GM23338 (cell line): ENCODE measurements around the gene PRG3. TPM values are rescaled to one million over a fixed set of nuclear protein-coding genes. Genes with fewer than 3 reads are reported as not detected.

Experiments
- ATAC-seq: fragments of 200-7000 bp; cut with Tn5 transposase; 3 replicates; pipeline ENCODE4 v1.9.1; 2020
- DNase-seq: peaks from one replicate; pipeline ENCODE4 v3.0.0-alpha.2; 2015; ENCODE audit warnings: low spot score
- H2AFZ ChIP-seq: fragments of 200-600 bp; sonication (generic); 2 replicates; pipeline ENCODE4 v1.8.0; 2016; ENCODE audit warnings: antibody characterized with exemption, mild to moderate bottlenecking, moderate library complexity
- H3F3A ChIP-seq: fragments of 200-600 bp; sonication (generic); replicated peaks from 2 replicates; pipeline ENCODE4 v1.8.0; 2017; ENCODE audit warnings: antibody characterized with exemption, mixed run types, low read depth
- H3K27ac ChIP-seq: fragments of 200-600 bp; sonication (generic); 2 replicates; pipeline ENCODE4 v1.6.1; 2016; ENCODE audit warnings: low read depth
- H3K27me3 ChIP-seq: fragments of 200-600 bp; sonication (generic); 2 replicates; pipeline ENCODE4 v1.8.0; 2016; ENCODE audit warnings: mild to moderate bottlenecking, mixed run types, moderate library complexity; ENCODE audit not compliant: insufficient read depth
- H3K36me3 ChIP-seq: fragments of 200-600 bp; sonication (generic); 2 replicates; pipeline ENCODE4 v1.8.0; 2016; ENCODE audit warnings: mild to moderate bottlenecking; ENCODE audit not compliant: insufficient read depth
- H3K4me1 ChIP-seq: fragments of 200-600 bp; sonication (generic); 2 replicates; pipeline ENCODE4 v1.8.0; 2016; ENCODE audit warnings: mild to moderate bottlenecking, moderate library complexity; ENCODE audit not compliant: insufficient read depth
- H3K4me2 ChIP-seq: fragments of 200-600 bp; sonication (generic); 2 replicates; pipeline ENCODE4 v1.7.1; 2017; ENCODE audit warnings: mixed run types
- H3K4me3 ChIP-seq: fragments of 200-600 bp; sonication (generic); 2 replicates; pipeline ENCODE4 v1.6.1; 2016; ENCODE audit warnings: mixed run types
- H3K79me2 ChIP-seq: fragments of 200-600 bp; sonication (generic); replicated peaks from 2 replicates; pipeline ENCODE4 v1.8.0; 2017; ENCODE audit warnings: mild to moderate bottlenecking; ENCODE audit not compliant: insufficient read depth
- H3K9me2 ChIP-seq: fragments of 200-600 bp; sonication (generic); 2 replicates; pipeline ENCODE4 v1.8.0; 2017; ENCODE audit not compliant: insufficient read depth
- H4K20me1 ChIP-seq: fragments of 200-600 bp; sonication (generic); replicated peaks from 2 replicates; pipeline ENCODE4 v1.8.0; 2017; ENCODE audit warnings: mild to moderate bottlenecking; ENCODE audit not compliant: insufficient read depth
- H3K27ac Mint-ChIP-seq: 2 replicates; pipeline ENCODE4 v1.8.0; 2020; ENCODE audit warnings: inconsistent platforms, mild to moderate bottlenecking, moderate library complexity, mixed read lengths
- H3K27me3 Mint-ChIP-seq: 3 replicates; pipeline ENCODE4 v1.8.0; 2022; ENCODE audit warnings: low read depth, mild to moderate bottlenecking, moderate library complexity, mixed read lengths, inconsistent platforms; ENCODE audit not compliant: insufficient read depth, poor library complexity
- H3K36me3 Mint-ChIP-seq: 3 replicates; pipeline ENCODE4 v1.8.0; 2021; ENCODE audit warnings: low read depth, mild to moderate bottlenecking, inconsistent platforms, moderate library complexity, mixed read lengths
- H3K4me1 Mint-ChIP-seq: 3 replicates; pipeline ENCODE4 v1.8.0; 2020; ENCODE audit warnings: mild to moderate bottlenecking, inconsistent platforms, mixed read lengths
- H3K4me3 Mint-ChIP-seq: 3 replicates; pipeline ENCODE4 v1.8.0; 2021; ENCODE audit warnings: moderate library complexity, mild to moderate bottlenecking, inconsistent platforms, mixed read lengths
- H3K9me3 Mint-ChIP-seq: 3 replicates; pipeline ENCODE4 v1.8.0; 2020; ENCODE audit warnings: moderate library complexity, mild to moderate bottlenecking, inconsistent platforms, mixed read lengths
- CREB1 ChIP-seq: fragments of 250-450 bp; sonication (Bioruptor Pico); IDR thresholded peaks from 2 replicates; pipeline ENCODE4 v1.5.0; 2020; ENCODE audit warnings: low read depth, mild to moderate bottlenecking, moderate library complexity
- CTCF ChIP-seq, 2 experiments: fragments of 200-600 bp in 1 of 2; sonication (generic) in 1 of 2; conservative IDR thresholded peaks; 2 replicates each; pipeline versions ENCODE4 v1.5.1 to v1.6.1; 2016 to 2017; ENCODE audit warnings: antibody characterized with exemption in 2 of 2, low read depth in 2 of 2, mild to moderate bottlenecking in 2 of 2, moderate library complexity in 1 of 2
- JUNB ChIP-seq: IDR thresholded peaks from one replicate; pipeline ENCODE4 v1.6.1; 2016; ENCODE audit warnings: antibody characterized with exemption; ENCODE audit not compliant: unreplicated experiment
- NANOG ChIP-seq: IDR thresholded peaks from 2 replicates; pipeline ENCODE4 v1.6.1; 2016; ENCODE audit warnings: antibody characterized with exemption, borderline replicate concordance
- POLR2AphosphoS5 ChIP-seq: IDR thresholded peaks from 2 replicates; pipeline ENCODE4 v1.6.1; 2016; ENCODE audit warnings: antibody characterized with exemption, low read depth
- STAT1 ChIP-seq: IDR thresholded peaks from one replicate; pipeline ENCODE4 v1.6.1; 2016; ENCODE audit warnings: antibody characterized with exemption; ENCODE audit not compliant: unreplicated experiment
- ZNF331 ChIP-seq: fragments of 250-450 bp; sonication (Bioruptor Pico); IDR thresholded peaks from 2 replicates; pipeline ENCODE4 v1.5.0; 2020; ENCODE audit warnings: low read depth, mild to moderate bottlenecking, moderate library complexity
- polyA plus RNA-seq: library from polyadenylated mRNA; unstranded; fragments of >200 nt; fragmentation: Nextera tagmentation; extraction: Ambion mirVana; gene quantifications from 2 replicates; pipeline ENCODE4 v1.2.1, GENCODE V29; 2016
- total RNA-seq: library from RNA; depleted of rRNA; stranded (reverse); fragments of >200 nt; shearing (Covaris generic); gene quantifications from 2 replicates; pipeline ENCODE4 v1.2.3, GENCODE V29; 2014
- TF ChIP-seq, protein P1 (sequence below): fragments of 250-450 bp; sonication (Bioruptor Pico); IDR thresholded peaks from 2 replicates; pipeline ENCODE4 v1.5.0; 2020; ENCODE audit warnings: mild to moderate bottlenecking, moderate library complexity
- TF ChIP-seq, protein P2 (sequence below): IDR thresholded peaks from one replicate; pipeline ENCODE4 v1.6.1; 2018; ENCODE audit warnings: antibody characterized with exemption; ENCODE audit not compliant: unreplicated experiment
- TF ChIP-seq, protein P3 (sequence below): IDR thresholded peaks from 2 replicates; pipeline ENCODE4 v1.6.1; 2016; ENCODE audit warnings: antibody characterized with exemption

The PRG3 gene
- total and polyA plus RNA-seq, 2 experiments from 2014 or later: not detected

GRCh38 chr11:57332694-57333440 is 48.1 kb downstream of the PRG3 start:
- ATAC-seq (no peak), DNase-seq (no peak)
- no peak for TF ChIP-seq CTCF (conservative IDR thresholded peaks at IDR 0.05; ENCODE audit: low read depth in 2 of 2)
- no peak for TF ChIP-seq JUNB
- no peak for TF ChIP-seq CREB1 (CRISPR knock-in tag)
- TF ChIP-seq, protein P1, sequence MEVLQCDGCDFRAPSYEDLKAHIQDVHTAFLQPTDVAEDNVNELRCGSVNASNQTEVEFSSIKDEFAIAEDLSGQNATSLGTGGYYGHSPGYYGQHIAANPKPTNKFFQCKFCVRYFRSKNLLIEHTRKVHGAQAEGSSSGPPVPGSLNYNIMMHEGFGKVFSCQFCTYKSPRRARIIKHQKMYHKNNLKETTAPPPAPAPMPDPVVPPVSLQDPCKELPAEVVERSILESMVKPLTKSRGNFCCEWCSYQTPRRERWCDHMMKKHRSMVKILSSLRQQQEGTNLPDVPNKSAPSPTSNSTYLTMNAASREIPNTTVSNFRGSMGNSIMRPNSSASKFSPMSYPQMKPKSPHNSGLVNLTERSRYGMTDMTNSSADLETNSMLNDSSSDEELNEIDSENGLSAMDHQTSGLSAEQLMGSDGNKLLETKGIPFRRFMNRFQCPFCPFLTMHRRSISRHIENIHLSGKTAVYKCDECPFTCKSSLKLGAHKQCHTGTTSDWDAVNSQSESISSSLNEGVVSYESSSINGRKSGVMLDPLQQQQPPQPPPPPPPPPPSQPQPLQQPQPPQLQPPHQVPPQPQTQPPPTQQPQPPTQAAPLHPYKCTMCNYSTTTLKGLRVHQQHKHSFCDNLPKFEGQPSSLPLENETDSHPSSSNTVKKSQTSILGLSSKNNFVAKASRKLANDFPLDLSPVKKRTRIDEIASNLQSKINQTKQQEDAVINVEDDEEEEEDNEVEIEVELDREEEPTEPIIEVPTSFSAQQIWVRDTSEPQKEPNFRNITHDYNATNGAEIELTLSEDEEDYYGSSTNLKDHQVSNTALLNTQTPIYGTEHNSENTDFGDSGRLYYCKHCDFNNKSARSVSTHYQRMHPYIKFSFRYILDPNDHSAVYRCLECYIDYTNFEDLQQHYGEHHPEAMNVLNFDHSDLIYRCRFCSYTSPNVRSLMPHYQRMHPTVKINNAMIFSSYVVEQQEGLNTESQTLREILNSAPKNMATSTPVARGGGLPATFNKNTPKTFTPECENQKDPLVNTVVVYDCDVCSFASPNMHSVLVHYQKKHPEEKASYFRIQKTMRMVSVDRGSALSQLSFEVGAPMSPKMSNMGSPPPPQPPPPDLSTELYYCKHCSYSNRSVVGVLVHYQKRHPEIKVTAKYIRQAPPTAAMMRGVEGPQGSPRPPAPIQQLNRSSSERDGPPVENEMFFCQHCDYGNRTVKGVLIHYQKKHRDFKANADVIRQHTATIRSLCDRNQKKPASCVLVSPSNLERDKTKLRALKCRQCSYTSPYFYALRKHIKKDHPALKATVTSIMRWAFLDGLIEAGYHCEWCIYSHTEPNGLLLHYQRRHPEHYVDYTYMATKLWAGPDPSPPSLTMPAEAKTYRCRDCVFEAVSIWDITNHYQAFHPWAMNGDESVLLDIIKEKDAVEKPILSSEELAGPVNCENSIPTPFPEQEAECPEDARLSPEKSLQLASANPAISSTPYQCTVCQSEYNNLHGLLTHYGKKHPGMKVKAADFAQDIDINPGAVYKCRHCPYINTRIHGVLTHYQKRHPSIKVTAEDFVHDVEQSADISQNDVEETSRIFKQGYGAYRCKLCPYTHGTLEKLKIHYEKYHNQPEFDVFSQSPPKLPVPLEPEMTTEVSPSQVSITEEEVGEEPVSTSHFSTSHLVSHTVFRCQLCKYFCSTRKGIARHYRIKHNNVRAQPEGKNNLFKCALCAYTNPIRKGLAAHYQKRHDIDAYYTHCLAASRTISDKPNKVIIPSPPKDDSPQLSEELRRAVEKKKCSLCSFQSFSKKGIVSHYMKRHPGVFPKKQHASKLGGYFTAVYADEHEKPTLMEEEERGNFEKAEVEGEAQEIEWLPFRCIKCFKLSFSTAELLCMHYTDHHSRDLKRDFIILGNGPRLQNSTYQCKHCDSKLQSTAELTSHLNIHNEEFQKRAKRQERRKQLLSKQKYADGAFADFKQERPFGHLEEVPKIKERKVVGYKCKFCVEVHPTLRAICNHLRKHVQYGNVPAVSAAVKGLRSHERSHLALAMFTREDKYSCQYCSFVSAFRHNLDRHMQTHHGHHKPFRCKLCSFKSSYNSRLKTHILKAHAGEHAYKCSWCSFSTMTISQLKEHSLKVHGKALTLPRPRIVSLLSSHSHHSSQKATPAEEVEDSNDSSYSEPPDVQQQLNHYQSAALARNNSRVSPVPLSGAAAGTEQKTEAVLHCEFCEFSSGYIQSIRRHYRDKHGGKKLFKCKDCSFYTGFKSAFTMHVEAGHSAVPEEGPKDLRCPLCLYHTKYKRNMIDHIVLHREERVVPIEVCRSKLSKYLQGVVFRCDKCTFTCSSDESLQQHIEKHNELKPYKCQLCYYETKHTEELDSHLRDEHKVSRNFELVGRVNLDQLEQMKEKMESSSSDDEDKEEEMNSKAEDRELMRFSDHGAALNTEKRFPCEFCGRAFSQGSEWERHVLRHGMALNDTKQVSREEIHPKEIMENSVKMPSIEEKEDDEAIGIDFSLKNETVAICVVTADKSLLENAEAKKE: no peak
- no peak for TF ChIP-seq STAT1
- no peak for TF ChIP-seq ZNF331 (CRISPR knock-in tag)
- no peak for TF ChIP-seq POLR2AphosphoS5
- TF ChIP-seq, protein P2, sequence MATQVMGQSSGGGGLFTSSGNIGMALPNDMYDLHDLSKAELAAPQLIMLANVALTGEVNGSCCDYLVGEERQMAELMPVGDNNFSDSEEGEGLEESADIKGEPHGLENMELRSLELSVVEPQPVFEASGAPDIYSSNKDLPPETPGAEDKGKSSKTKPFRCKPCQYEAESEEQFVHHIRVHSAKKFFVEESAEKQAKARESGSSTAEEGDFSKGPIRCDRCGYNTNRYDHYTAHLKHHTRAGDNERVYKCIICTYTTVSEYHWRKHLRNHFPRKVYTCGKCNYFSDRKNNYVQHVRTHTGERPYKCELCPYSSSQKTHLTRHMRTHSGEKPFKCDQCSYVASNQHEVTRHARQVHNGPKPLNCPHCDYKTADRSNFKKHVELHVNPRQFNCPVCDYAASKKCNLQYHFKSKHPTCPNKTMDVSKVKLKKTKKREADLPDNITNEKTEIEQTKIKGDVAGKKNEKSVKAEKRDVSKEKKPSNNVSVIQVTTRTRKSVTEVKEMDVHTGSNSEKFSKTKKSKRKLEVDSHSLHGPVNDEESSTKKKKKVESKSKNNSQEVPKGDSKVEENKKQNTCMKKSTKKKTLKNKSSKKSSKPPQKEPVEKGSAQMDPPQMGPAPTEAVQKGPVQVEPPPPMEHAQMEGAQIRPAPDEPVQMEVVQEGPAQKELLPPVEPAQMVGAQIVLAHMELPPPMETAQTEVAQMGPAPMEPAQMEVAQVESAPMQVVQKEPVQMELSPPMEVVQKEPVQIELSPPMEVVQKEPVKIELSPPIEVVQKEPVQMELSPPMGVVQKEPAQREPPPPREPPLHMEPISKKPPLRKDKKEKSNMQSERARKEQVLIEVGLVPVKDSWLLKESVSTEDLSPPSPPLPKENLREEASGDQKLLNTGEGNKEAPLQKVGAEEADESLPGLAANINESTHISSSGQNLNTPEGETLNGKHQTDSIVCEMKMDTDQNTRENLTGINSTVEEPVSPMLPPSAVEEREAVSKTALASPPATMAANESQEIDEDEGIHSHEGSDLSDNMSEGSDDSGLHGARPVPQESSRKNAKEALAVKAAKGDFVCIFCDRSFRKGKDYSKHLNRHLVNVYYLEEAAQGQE: no peak
- TF ChIP-seq, protein P3, sequence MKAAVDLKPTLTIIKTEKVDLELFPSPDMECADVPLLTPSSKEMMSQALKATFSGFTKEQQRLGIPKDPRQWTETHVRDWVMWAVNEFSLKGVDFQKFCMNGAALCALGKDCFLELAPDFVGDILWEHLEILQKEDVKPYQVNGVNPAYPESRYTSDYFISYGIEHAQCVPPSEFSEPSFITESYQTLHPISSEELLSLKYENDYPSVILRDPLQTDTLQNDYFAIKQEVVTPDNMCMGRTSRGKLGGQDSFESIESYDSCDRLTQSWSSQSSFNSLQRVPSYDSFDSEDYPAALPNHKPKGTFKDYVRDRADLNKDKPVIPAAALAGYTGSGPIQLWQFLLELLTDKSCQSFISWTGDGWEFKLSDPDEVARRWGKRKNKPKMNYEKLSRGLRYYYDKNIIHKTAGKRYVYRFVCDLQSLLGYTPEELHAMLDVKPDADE: no peak
- TF ChIP-seq NANOG: no peak
- H3K27ac ChIP-seq: no peak overlapping the region
- H3K27me3 Mint-ChIP-seq: peaks cover 7% of the 10 kb centered on the region
- H2AFZ ChIP-seq: no peak overlapping the region
- no peaks in the 10 kb centered on the region for H3K9me3 Mint-ChIP-seq
- H3K36me3 ChIP-seq: peaks cover 54% of the 10 kb centered on the region
- peaks cover 16% of the 10 kb centered on the region for H4K20me1 ChIP-seq
- H3K79me2 ChIP-seq: peaks cover 39% of the 10 kb centered on the region
- peaks cover 72% of the 10 kb centered on the region for H3K36me3 Mint-ChIP-seq
- H3F3A ChIP-seq: no peaks in the 10 kb centered on the region
- no peaks in the 10 kb centered on the region for H3K9me2 ChIP-seq
- H3K4me1 Mint-ChIP-seq: peaks cover 25% of the 10 kb centered on the region
- H3K4me1 ChIP-seq: peaks cover 17% of the 10 kb centered on the region
- no peak overlapping the region for H3K4me3 Mint-ChIP-seq
- no peak overlapping the region for H3K4me2 ChIP-seq
- no peaks in the 10 kb centered on the region for H3K27me3 ChIP-seq
- H3K4me3 ChIP-seq: no peak overlapping the region
- H3K27ac Mint-ChIP-seq: no peak overlapping the region
